Muscle of leg (tissue), 11 donors: ENCODE results near the gene DHX32. TPM values are rescaled to one million over a fixed set of nuclear protein-coding genes. Genes with fewer than 3 reads are reported as not detected.
"Not testable (repeated sequence)": the region's sequence is repeated elsewhere in the genome, so short reads cannot be mapped to it uniquely, and the experiment has no call there.

Source experiments
- DNase-seq: peaks from one replicate; pipeline ENCODE4 v3.0.0; 2013
- H3K27ac ChIP-seq: one replicate; pipeline ENCODE4 v1.5.1; 2013; ENCODE audit warnings: mild to moderate bottlenecking, low read length, control low read depth
- H3K27me3 ChIP-seq: one replicate; pipeline ENCODE4 v1.6.1; 2013; ENCODE audit warnings: low read length; ENCODE audit not compliant: control insufficient read depth, insufficient read depth
- H3K36me3 ChIP-seq: one replicate; pipeline ENCODE4 v1.6.1; 2013; ENCODE audit warnings: low read length; ENCODE audit not compliant: control insufficient read depth, insufficient read depth
- H3K4me1 ChIP-seq: one replicate; pipeline ENCODE4 v1.6.1; 2013; ENCODE audit warnings: low read length; ENCODE audit not compliant: control insufficient read depth, insufficient read depth
- H3K4me3 ChIP-seq: one replicate; pipeline ENCODE4 v1.5.1; 2013; ENCODE audit warnings: low read length, control low read depth
- H3K9me3 ChIP-seq: replicated peaks from 2 replicates; pipeline ENCODE4 v1.6.1; 2013; ENCODE audit warnings: low read depth, low read length; ENCODE audit not compliant: control insufficient read depth
- WGBS: methylation state at CpG from one replicate; pipeline ENCODE4 v1.1.5; 2013; ENCODE audit warnings: missing lambda C conversion rate; ENCODE audit not compliant: insufficient coverage; 5-methylcytosine and 5-hydroxymethylcytosine counted together
- polyA plus RNA-seq, 8 donors: library from polyadenylated mRNA; unstranded; fragments of 120-200 nt; gene quantifications; one replicate each; pipeline versions ENCODE4 v1.2.1 to v1.2.3, GENCODE V29; 2013; ENCODE audit warnings: inconsistent platforms in 1 of 8, low replicate concordance in 1 of 8; ENCODE audit not compliant: insufficient read length in 8 of 8, insufficient read depth in 1 of 8
- total RNA-seq: library from RNA; stranded (reverse); fragments of 120-200 nt; gene quantifications from one replicate; pipeline ENCODE4 v1.2.4, GENCODE V29; 2013

DHX32 gene
- total and polyA plus RNA-seq, 9 donors = 17.0 to 22.0 (median 18.1) TPM

DNA sequence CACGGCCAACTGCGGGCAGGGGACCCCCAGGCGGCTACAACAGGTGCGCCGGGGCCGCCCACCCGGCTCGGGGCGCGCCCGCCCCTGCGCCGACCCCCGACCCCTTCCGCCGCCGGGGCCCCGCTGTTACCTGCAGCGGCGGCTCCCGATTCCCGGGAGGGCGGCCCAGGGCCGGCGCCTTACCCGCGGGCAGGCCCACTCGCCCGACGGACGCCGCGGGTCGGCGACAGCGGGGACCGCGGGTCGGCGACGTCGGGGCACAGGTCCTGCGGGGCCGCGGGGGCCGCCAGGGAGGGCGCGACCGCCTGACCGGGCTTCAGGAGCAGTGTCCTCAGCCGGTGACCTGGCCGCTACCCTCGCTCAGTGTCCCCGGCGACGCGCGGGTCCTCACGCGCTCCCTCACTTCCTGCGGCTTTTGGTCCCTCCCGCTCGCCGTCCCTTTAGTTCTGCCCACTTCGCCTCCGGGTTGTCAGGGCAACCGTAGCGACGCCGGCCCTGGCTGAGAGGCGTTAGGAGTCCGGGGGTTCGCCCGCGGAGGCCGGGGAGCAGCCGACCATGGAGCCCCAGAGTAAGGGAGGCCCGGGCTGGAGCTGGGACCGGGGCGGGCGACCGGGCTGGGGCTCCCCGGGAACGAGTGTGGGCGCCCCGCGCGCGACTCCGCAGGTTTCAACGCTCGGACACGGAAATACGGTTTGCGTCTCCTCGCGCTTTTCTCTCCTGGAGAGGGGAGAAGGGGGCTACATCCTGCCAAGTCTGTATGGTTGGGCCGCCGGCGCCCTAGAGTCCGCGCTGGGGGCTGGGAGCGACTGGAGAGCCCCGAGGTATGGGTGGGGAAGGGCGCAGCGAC, 15.2 kb upstream of the DHX32 start, which contains the start of gene FANK1:
TSS of gene FANK1 (plus strand) at position 477 of the 847 bp plus-strand sequence. CDS start at position 556, 79 bp downstream.
- Histone ChIP-seq H3K27ac (peak within 1 kb of the TSS; percentile 80), H3K4me3 (peak within 1 kb of the TSS; percentile 52)
- H3K27me3 ChIP-seq, H3K9me3 ChIP-seq, H3K4me1 ChIP-seq, H3K36me3 ChIP-seq: not testable (repeated sequence)
- DNase-seq = peak; percentile 96
- WGBS = 14% methylated on average over 97 of the region's 106 CpGs

DNA sequence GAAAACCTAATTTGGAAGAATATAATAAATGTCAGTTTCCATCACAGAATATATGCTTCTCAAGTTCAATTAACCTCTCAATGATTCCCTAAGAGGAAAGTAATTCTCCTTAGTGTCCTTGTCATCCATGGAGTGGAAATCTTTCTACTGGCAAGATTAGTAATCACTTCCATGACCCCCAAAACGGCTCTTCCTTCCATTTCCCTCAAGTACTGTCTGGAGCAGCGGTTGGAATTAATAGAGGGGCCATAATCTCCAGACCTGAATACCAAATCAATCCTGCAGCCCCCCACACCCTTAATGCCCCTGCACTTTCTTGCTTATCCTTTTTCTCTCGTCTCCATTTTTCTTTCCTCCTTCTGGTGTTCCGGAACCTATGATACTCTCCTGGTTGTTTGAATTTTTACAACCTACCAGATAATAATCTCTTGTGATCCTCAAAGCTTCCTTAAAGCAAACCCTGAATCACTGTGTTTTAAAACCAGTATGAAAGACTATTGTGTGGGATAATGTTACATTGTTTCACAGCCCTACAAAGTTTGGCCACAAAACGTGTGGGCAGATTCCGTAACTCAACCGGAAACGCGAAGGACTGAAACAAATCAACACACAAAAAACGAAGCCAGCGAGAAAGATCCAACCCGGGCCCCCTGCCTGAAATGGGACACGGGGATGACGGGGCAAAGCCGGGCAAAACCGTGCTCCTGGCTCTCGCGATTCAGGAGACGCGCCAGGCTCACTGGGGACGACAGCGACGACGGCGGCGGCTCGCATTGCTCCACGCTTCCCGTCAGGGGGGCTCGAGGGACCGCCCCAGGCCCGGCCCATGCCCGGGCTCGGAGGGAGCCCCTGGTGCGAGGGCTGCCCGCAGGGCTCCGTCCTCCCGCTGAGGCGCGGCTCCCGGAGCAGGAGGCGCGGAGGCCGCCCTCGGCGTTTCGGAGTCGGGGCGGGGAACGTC, 14.3 kb upstream of the DHX32 start:
- Histone ChIP-seq H3K27ac (peak overlapping the region; percentile 80), H3K4me3 (peak overlapping the region; percentile 52)
- peak; percentile 72 for DNase-seq
- H3K9me3 ChIP-seq, H3K27me3 ChIP-seq, H3K36me3 ChIP-seq, H3K4me1 ChIP-seq: not testable (repeated sequence)
- 22% methylated on average over 47 of the region's 50 CpGs for WGBS

- WGBS = no CpG with 5 or more reads among the region's 3 CpGs
- not testable (repeated sequence) for H3K27ac ChIP-seq, H3K9me3 ChIP-seq, H3K4me3 ChIP-seq, DNase-seq, H3K4me1 ChIP-seq, H3K27me3 ChIP-seq, H3K36me3 ChIP-seq
These were observed 13.1 kb upstream of the DHX32 start for GRCh38 chr10:125894176-125894575.

GRCh38 chr10:125892402-125892801, 11.3 kb upstream of the DHX32 start:
- not testable (repeated sequence) for H3K4me1 ChIP-seq, DNase-seq, H3K4me3 ChIP-seq, H3K36me3 ChIP-seq, H3K9me3 ChIP-seq, H3K27me3 ChIP-seq, H3K27ac ChIP-seq
- WGBS = 72% methylated on average over 4 of the region's 5 CpGs

DNA sequence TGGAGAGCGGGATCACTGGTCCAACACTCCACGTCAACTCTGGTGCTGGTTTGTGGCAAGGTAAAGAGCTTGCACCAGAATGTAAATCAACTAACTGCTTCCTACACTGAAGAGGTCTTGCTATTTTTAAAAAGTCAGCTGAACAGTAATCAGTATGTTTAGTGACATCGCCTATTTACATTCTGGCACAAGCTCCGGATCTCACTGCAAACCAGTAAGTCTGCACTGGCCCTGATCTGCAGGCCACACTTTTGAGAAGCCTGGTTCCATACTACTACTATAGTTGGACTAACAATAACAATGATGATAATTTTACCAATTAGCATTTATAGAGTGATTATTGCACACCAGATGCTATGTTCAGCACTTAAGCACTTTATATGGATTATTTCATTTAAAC, 8.3 kb upstream of the DHX32 start:
- H3K27me3 ChIP-seq, H3K36me3 ChIP-seq, H3K9me3 ChIP-seq, DNase-seq, H3K27ac ChIP-seq, H3K4me3 ChIP-seq, H3K4me1 ChIP-seq: not testable (repeated sequence)
- WGBS = 100% methylated on average over 1 of the region's 4 CpGs

- no peak overlapping the region for H3K4me3 ChIP-seq
- no peaks in the 10 kb centered on the region for H3K9me3 ChIP-seq
- no peak for DNase-seq
- peaks cover 7% of the 10 kb centered on the region for H3K36me3 ChIP-seq
- H3K27me3 ChIP-seq = no peaks in the 10 kb centered on the region
- H3K27ac ChIP-seq = no peak overlapping the region
- no peaks in the 10 kb centered on the region for H3K4me1 ChIP-seq
- no CpG with 5 or more reads among the region's 3 CpGs for WGBS
These were observed 5.9 kb upstream of the DHX32 start for GRCh38 chr10:125886914-125887512.

DNA sequence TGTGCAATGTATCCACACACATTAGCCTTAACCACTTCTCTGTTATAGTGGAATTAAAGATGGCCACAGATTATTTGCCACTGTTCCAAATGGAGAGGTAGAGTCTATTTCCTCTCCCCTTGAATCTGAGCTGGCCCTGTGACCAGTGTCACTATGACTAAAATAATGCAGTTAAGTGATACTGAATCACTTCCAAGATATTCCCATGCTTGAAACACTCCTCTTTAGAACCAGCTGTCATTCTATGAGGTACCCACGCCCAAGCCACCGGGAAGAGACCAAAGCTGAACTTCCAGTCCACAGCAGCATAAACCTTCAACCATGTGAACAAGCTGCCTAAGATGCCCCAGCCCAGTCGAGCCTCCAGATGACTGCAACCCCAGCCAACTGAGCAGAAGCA, 2.1 kb upstream of the DHX32 start:
- Histone ChIP-seq H3K27ac (no peak overlapping the region), H3K9me3 (no peaks in the 10 kb centered on the region), H3K4me1 (no peaks in the 10 kb centered on the region), H3K27me3 (no peaks in the 10 kb centered on the region), H3K4me3 (no peak overlapping the region), H3K36me3 (peaks cover 12% of the 10 kb centered on the region)
- 86% methylated on average over 1 of the region's 3 CpGs for WGBS
- no peak for DNase-seq

DNA sequence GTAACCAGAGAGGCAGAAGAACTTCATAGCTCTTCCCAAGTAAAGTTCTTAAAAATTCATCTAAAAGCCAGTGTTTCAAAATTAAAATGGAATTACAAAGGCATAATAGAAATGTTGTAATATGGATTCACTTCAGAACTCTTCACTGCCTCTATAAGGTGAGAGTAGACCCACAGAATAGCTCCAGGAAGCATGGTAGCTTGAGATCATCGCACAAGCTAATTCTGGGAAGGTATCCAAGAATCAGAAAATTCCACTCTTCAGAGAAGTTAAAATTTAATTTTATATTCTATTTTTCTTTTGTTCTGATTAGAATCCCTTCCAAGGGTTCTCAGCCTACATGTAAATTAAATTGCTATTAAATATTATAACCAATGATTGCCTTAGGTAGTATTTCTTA, 1.5 kb upstream of the DHX32 start:
- no peaks in the 10 kb centered on the region for H3K9me3 ChIP-seq
- peaks cover 12% of the 10 kb centered on the region for H3K36me3 ChIP-seq
- no peaks in the 10 kb centered on the region for H3K27me3 ChIP-seq
- no peak overlapping the region for H3K4me3 ChIP-seq
- H3K27ac ChIP-seq = no peak overlapping the region
- H3K4me1 ChIP-seq = no peaks in the 10 kb centered on the region
- DNase-seq = no peak
- no CpG with 5 or more reads among the region's 1 CpG for WGBS

GRCh38 chr10:125880719-125881118, 373 bp downstream of the DHX32 start:
- Histone ChIP-seq H3K9me3 (peaks cover 9% of the 10 kb centered on the region), H3K27ac (no peak overlapping the region), H3K36me3 (peaks cover 15% of the 10 kb centered on the region), H3K4me1 (no peaks in the 10 kb centered on the region), H3K4me3 (no peak overlapping the region), H3K27me3 (no peaks in the 10 kb centered on the region)
- WGBS = 53% methylated on average over 3 of the region's 6 CpGs
- DNase-seq = no peak
